ENCODE measurements around the gene CCDC85A.
"Not testable (repeated sequence)": the region's sequence is repeated elsewhere in the genome, so short reads cannot be mapped to it uniquely, and the experiment has no call there.

Gene CCDC85A

GRCh38 chr2:56183643-56184499 lies at the start of gene CCDC85A:
TSS of gene CCDC85A (plus strand) at chr2:56183990. CDS start at chr2:56184625, 635 bp downstream.
- peak; percentile 50 for DNase-seq (ENCODE audit: low read depth)

- no peak for DNase-seq (ENCODE audit: low read depth)
Measured at GRCh38 chr2:56134861-56135260, 48.9 kb upstream of the CCDC85A start.

- not testable (repeated sequence) for DNase-seq (ENCODE audit: low read depth)
Measured at GRCh38 chr2:56142497-56143061, 41.2 kb upstream of the CCDC85A start.

GRCh38 chr2:56147907-56148306 lies 35.9 kb upstream of the CCDC85A start:
- no peak for DNase-seq (ENCODE audit: low read depth)

GRCh38 chr2:56148825-56149224 lies 35.0 kb upstream of the CCDC85A start:
- DNase-seq (ENCODE audit: low read depth) = no peak

GRCh38 chr2:56151841-56152240 lies 31.9 kb upstream of the CCDC85A start:
- no peak for DNase-seq (ENCODE audit: low read depth)

GRCh38 chr2:56155188-56155587 lies 28.6 kb upstream of the CCDC85A start:
- no peak for DNase-seq (ENCODE audit: low read depth)

- not testable (repeated sequence) for DNase-seq (ENCODE audit: low read depth)
Measured at GRCh38 chr2:56159875-56160274, 23.9 kb upstream of the CCDC85A start.

GRCh38 chr2:56167616-56168562 lies 15.9 kb upstream of the CCDC85A start:
- no peak for DNase-seq (ENCODE audit: low read depth)

GRCh38 chr2:56169521-56169920 lies 14.3 kb upstream of the CCDC85A start:
- DNase-seq (ENCODE audit: low read depth) = no peak

GRCh38 chr2:56170504-56170903 lies 13.3 kb upstream of the CCDC85A start:
- DNase-seq (ENCODE audit: low read depth) = no peak

GRCh38 chr2:56170988-56171387 lies 12.8 kb upstream of the CCDC85A start:
- DNase-seq (ENCODE audit: low read depth) = no peak

- no peak for DNase-seq (ENCODE audit: low read depth)
Measured at GRCh38 chr2:56175779-56176178, 8.0 kb upstream of the CCDC85A start.

- DNase-seq (ENCODE audit: low read depth) = no peak
Measured at GRCh38 chr2:56177420-56178220, 6.2 kb upstream of the CCDC85A start.

- DNase-seq (ENCODE audit: low read depth) = no peak
Measured at GRCh38 chr2:56179931-56180330, 3.9 kb upstream of the CCDC85A start.

GRCh38 chr2:56182420-56182819 lies 1.4 kb upstream of the CCDC85A start:
- DNase-seq (ENCODE audit: low read depth) = no peak

GRCh38 chr2:56184500-56185011 lies 766 bp downstream of the CCDC85A start:
- DNase-seq (ENCODE audit: low read depth) = no peak

GRCh38 chr2:56185101-56185581 lies 1.4 kb downstream of the CCDC85A start:
- DNase-seq (ENCODE audit: low read depth) = no peak

- DNase-seq (ENCODE audit: low read depth) = no peak
Measured at GRCh38 chr2:56185582-56186046, 1.8 kb downstream of the CCDC85A start.

GRCh38 chr2:56191617-56192016 lies 7.8 kb downstream of the CCDC85A start:
- no peak for DNase-seq (ENCODE audit: low read depth)

- DNase-seq (ENCODE audit: low read depth) = no peak
Measured at GRCh38 chr2:56192664-56193305, 9.0 kb downstream of the CCDC85A start.
